Measurements from ENCODE around the gene NCK1. TPM values are rescaled to one million over a fixed set of nuclear protein-coding genes. Genes with fewer than 3 reads are reported as not detected.

The NCK1 gene
- total RNA-seq, 4 donors from 2014 or later = 53.1 to 74.0 (median 61.6) TPM

- WGBS, 2 donors = 4 to 5% methylated on average over 39 to 51 of the region's 51 CpGs
- no peak for TF ChIP-seq POLR2A (IDR thresholded peaks at IDR 0.05)
- intact Hi-C loops (cut with DNase I; ENCODE audit: low total_unique reads) = no loop called here
- peak overlapping the region; percentile 48 for H3K4me3 ChIP-seq (ENCODE audit: low read depth, poor library complexity, severe bottlenecking)
- DNase-seq (ENCODE audit: low spot score in 2 of 2) = peak; percentile 30 to 87
Measured at GRCh38 chr3:136819731-136820679, 42.0 kb upstream of the NCK1 start.

DNA sequence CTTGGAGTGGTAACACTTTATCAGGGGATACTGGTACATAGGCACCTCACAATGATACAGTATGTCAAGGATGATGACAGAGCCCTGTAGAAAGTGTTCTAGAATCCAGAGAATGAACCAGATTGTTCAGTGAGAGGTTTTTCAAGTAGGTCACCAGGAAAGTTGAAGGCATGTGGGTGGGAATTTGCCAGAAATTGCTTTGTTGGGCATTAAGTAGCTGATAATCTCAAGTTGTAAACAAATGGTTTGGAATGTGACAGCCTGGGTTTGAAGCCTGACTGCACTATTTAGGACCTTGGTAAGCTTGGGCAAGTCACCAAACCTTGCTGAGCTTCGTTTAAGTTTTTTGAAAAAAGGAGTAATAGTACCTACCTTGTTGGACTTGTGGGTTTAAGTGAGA, 30.5 kb upstream of the NCK1 start:
- intact Hi-C loops (cut with DNase I; ENCODE audit: low total_unique reads) = no loop called here
- TF ChIP-seq, protein P1, sequence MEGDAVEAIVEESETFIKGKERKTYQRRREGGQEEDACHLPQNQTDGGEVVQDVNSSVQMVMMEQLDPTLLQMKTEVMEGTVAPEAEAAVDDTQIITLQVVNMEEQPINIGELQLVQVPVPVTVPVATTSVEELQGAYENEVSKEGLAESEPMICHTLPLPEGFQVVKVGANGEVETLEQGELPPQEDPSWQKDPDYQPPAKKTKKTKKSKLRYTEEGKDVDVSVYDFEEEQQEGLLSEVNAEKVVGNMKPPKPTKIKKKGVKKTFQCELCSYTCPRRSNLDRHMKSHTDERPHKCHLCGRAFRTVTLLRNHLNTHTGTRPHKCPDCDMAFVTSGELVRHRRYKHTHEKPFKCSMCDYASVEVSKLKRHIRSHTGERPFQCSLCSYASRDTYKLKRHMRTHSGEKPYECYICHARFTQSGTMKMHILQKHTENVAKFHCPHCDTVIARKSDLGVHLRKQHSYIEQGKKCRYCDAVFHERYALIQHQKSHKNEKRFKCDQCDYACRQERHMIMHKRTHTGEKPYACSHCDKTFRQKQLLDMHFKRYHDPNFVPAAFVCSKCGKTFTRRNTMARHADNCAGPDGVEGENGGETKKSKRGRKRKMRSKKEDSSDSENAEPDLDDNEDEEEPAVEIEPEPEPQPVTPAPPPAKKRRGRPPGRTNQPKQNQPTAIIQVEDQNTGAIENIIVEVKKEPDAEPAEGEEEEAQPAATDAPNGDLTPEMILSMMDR (IDR thresholded peaks at IDR 0.05) = no peak
- TF ChIP-seq POLR2A (IDR thresholded peaks at IDR 0.05) = no peak
- DNase-seq (ENCODE audit: low spot score in 2 of 2) = no peak
- no peak overlapping the region for H3K4me3 ChIP-seq (ENCODE audit: low read depth, poor library complexity, severe bottlenecking)
- 66 to 77% methylated on average over 1 of the region's 1 CpG for WGBS, 2 donors

DNA sequence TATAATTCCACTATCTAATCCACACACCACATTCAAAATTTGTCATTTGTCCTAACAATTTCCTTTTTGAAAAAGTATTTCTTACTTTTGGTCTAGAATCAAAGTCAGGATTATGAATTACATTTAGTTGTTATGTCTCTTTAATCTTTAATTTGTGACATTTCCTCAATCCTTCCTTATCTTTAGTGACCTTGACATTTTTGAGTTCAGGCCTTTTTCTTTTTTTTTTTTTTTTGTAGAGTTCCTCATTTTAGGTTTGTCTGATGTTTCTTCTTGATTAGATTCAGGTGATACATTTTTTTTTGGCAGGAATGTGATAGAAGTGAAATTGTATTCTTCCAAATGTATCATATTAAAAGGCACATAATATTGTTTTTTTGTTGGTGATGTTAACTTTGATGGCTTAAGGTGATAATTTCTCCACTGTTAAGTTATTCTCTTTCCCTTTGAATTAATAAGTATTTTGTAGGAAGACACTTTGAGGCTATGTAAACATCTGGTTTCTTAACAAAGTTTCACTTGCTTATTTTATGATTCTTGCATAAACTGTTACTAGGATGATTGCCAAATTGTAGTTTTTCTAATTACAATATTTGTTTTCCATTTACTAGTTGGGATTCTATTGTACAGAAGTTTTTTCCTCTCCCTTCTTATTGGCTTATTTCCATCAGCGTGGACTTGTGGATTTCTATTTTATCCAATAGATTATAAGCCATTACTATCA, 26.8 kb upstream of the NCK1 start:
- intact Hi-C loops (cut with DNase I; ENCODE audit: low total_unique reads) = no loop called here
- DNase-seq (ENCODE audit: low spot score in 2 of 2) = no peak
- TF ChIP-seq POLR2A (IDR thresholded peaks at IDR 0.05) = no peak
- TF ChIP-seq, protein P1 (IDR thresholded peaks at IDR 0.05) = no peak
- WGBS, 2 donors = 75% methylated on average over 1 of the region's 1 CpG
- no peak overlapping the region for H3K4me3 ChIP-seq (ENCODE audit: low read depth, poor library complexity, severe bottlenecking)

GRCh38 chr3:136835813-136836510, 26.0 kb upstream of the NCK1 start:
- intact Hi-C loops (cut with DNase I; ENCODE audit: low total_unique reads) = no loop called here
- 31 to 32% methylated on average over 3 of the region's 3 CpGs for WGBS, 2 donors
- DNase-seq (ENCODE audit: low spot score in 2 of 2) = no peak
- no peak for TF ChIP-seq POLR2A (IDR thresholded peaks at IDR 0.05)
- TF ChIP-seq, protein P1 (IDR thresholded peaks at IDR 0.05) = no peak
- H3K4me3 ChIP-seq (ENCODE audit: low read depth, poor library complexity, severe bottlenecking) = no peak overlapping the region

- no peak overlapping the region for H3K4me3 ChIP-seq (ENCODE audit: low read depth, poor library complexity, severe bottlenecking)
- DNase-seq (ENCODE audit: low spot score in 2 of 2) = no peak
- TF ChIP-seq, protein P1 (IDR thresholded peaks at IDR 0.05) = no peak
- TF ChIP-seq POLR2A (IDR thresholded peaks at IDR 0.05) = no peak
- intact Hi-C loops (cut with DNase I; ENCODE audit: low total_unique reads) = no loop called here
Measured at GRCh38 chr3:136836511-136837156, 25.4 kb upstream of the NCK1 start.

Data from lower leg skin (tissue), 4 donors.